ENCODE data around the gene HTR2A. TPM values are rescaled to one million over a fixed set of nuclear protein-coding genes. Genes with fewer than 3 reads are reported as not detected.

HTR2A gene
- total RNA-seq, 1 experiment from 2014 or later = not detected

- intact Hi-C loops (cut with micrococcal nuclease) = no loop called here
Measured at GRCh38 chr13:46782066-46782465, 114.8 kb downstream of the HTR2A start.

More at GRCh38 chr13:46782066-46782465, 114.8 kb downstream of the HTR2A start:
- no peak overlapping the region for H2AFZ ChIP-seq (ENCODE audit: low read depth, low read length, poor library complexity, severe bottlenecking)
- no peak overlapping the region for H3K9ac ChIP-seq (ENCODE audit: low read length)
- no peak for ATAC-seq
- no peaks in the 10 kb centered on the region for H4K20me1 ChIP-seq (ENCODE audit: insufficient read depth)
- no peak for TF ChIP-seq CEBPB (IDR thresholded peaks at IDR 0.05; ENCODE audit: low read depth)
- no peak for TF ChIP-seq TCF7L2 (IDR thresholded peaks at IDR 0.05; ENCODE audit: borderline replicate concordance, extremely low read depth, insufficient read depth, insufficient read length)
- TF ChIP-seq SRF (IDR thresholded peaks at IDR 0.05; ENCODE audit: low read depth) = no peak
- TF ChIP-seq YY1 (IDR thresholded peaks at IDR 0.05; ENCODE audit: extremely low read depth, insufficient replicate concordance, low read depth, low read length) = no peak
- TF ChIP-seq REST (IDR thresholded peaks at IDR 0.05; ENCODE audit: low read depth) = no peak
- TF ChIP-seq EZH2phosphoT487 (IDR thresholded peaks at IDR 0.05; ENCODE audit: borderline replicate concordance) = no peak
- ChIA-PET POLR2A (no interaction called here), CTCF (interaction anchor here (1.0 kb wide), 1 partner anchor 17 kb away, joined by 3 read pairs; no protein-coding TSS in a partner anchor), RAD21 (ENCODE audit: low non-redundant PET in 1 of 2, low total read pairs in 2 of 2, uncharacterized antibody in 2 of 2, unreplicated experiment in 2 of 2) (no interaction called here)
- H3K36me3 ChIP-seq (ENCODE audit: control insufficient read depth in 1 of 2, insufficient read depth in 2 of 2, low read length in 2 of 2) = peaks cover 37 to 71% of the 10 kb centered on the region in 2 experiments
- no peak overlapping the region for H3K4me3 ChIP-seq (replicated peaks in 1 of 2; ENCODE audit: low read depth in 1 of 2, low read length in 2 of 2)
- no peak for DNase-seq (ENCODE audit: low read depth, low spot score)
- H3K27ac ChIP-seq (ENCODE audit: low read depth, low read length) = no peak overlapping the region
- BruUV-seq (replicated peaks) = no TSS peak
- no peaks in the 10 kb centered on the region for H3K79me2 ChIP-seq (ENCODE audit: insufficient read depth, low read length)
- no peaks in the 10 kb centered on the region for H3K9me3 ChIP-seq (ENCODE audit: control insufficient read depth in 1 of 2, insufficient read depth in 1 of 2, low read depth in 1 of 2, low read length in 2 of 2)
- H3K27me3 ChIP-seq (ENCODE audit: insufficient read depth, low read length) = no peaks in the 10 kb centered on the region
- H3K4me2 ChIP-seq (ENCODE audit: low read length) = no peak overlapping the region
- H3K9me2 ChIP-seq (ENCODE audit: insufficient read depth) = no peaks in the 10 kb centered on the region
- no peaks in the 10 kb centered on the region for H3K4me1 ChIP-seq (ENCODE audit: control insufficient read depth in 1 of 2, insufficient read depth in 2 of 2, low read length in 2 of 2)

Other genes starting within 250 kb of the HTR2A start
- 111 TPM for gene ESD, start 99.9 kb downstream of the HTR2A start, total RNA-seq (2021; ENCODE audit: unreplicated experiment)